CD14-positive monocyte (primary cell): Measurements from ENCODE around the gene GALNTL6. TPM values are rescaled to one million over a fixed set of nuclear protein-coding genes. Genes with fewer than 3 reads are reported as not detected.

Experiments
- DNase-seq, 3 donors: peaks; one replicate each; pipeline ENCODE4 v3.0.0-alpha.2; 2011 to 2022
- H2AFZ ChIP-seq: 2 replicates; pipeline ENCODE4 v1.6.0; 2012; ENCODE audit warnings: mild to moderate bottlenecking, low read depth, low read length, inconsistent platforms; ENCODE audit not compliant: insufficient read depth, poor library complexity, severe bottlenecking
- H3K27ac ChIP-seq, 2 donors: 1 replicate in 1 of 2; 2 replicates in 1 of 2; pipeline ENCODE4 v1.5.1; 2012 to 2013; ENCODE audit warnings: low read length in 2 of 2, control low read depth in 1 of 2, inconsistent platforms in 1 of 2, low read depth in 1 of 2, mild to moderate bottlenecking in 1 of 2
- H3K27me3 ChIP-seq, 2 donors: one replicate each; pipeline versions ENCODE4 v1.6.0 to v1.6.1; 2011 to 2013; ENCODE audit warnings: low read length in 2 of 2; ENCODE audit not compliant: control insufficient read depth in 2 of 2, insufficient read depth in 2 of 2
- H3K36me3 ChIP-seq, 2 donors: replicated peaks in 1 of 2; 1 replicate in 1 of 2; 2 replicates in 1 of 2; pipeline versions ENCODE4 v1.5.1 to v1.6.1; 2012 to 2013; ENCODE audit warnings: low read length in 2 of 2, control low read depth in 1 of 2, inconsistent platforms in 1 of 2, mild to moderate bottlenecking in 1 of 2; ENCODE audit not compliant: insufficient read depth in 2 of 2, control insufficient read depth in 1 of 2
- H3K4me1 ChIP-seq, 2 donors: 1 replicate in 1 of 2; 2 replicates in 1 of 2; pipeline versions ENCODE4 v1.5.1 to v1.6.1; 2012 to 2013; ENCODE audit warnings: low read length in 2 of 2, control low read depth in 1 of 2, inconsistent platforms in 1 of 2, mild to moderate bottlenecking in 1 of 2, moderate library complexity in 1 of 2; ENCODE audit not compliant: insufficient read depth in 2 of 2, control insufficient read depth in 1 of 2
- H3K4me2 ChIP-seq: replicated peaks from 2 replicates; pipeline ENCODE3; 2012; ENCODE audit warnings: low read length, moderate library complexity, mild to moderate bottlenecking; ENCODE audit not compliant: poor library complexity, severe bottlenecking; ENCODE audit errors: extremely low read depth
- H3K4me3 ChIP-seq, 3 experiments: fragments of 200-600 bp in 1 of 3; sonication (generic) in 1 of 3; replicated peaks in 1 of 3; 1 replicate in 2 of 3; 2 replicates in 1 of 3; pipeline ENCODE4 v1.5.1; 2011 to 2013; ENCODE audit warnings: low read length in 3 of 3, mild to moderate bottlenecking in 3 of 3, control low read depth in 2 of 3, low read depth in 2 of 3, inconsistent platforms in 1 of 3, moderate library complexity in 1 of 3
- H3K79me2 ChIP-seq: 2 replicates; pipeline ENCODE4 v1.6.0; 2012; ENCODE audit warnings: mild to moderate bottlenecking, control low read depth, inconsistent platforms, low read length, moderate library complexity; ENCODE audit not compliant: insufficient read depth
- H3K9ac ChIP-seq: 2 replicates; pipeline ENCODE4 v1.6.0; 2017; ENCODE audit warnings: low read length, mild to moderate bottlenecking; ENCODE audit not compliant: insufficient read depth, poor library complexity, severe bottlenecking
- H3K9me3 ChIP-seq, 2 donors: replicated peaks in 1 of 2; 1 replicate in 1 of 2; 2 replicates in 1 of 2; pipeline versions ENCODE4 v1.5.1 to v1.6.1; 2012 to 2013; ENCODE audit warnings: low read length in 2 of 2, control low read depth in 1 of 2; ENCODE audit not compliant: control insufficient read depth in 1 of 2, insufficient read depth in 1 of 2
- H4K20me1 ChIP-seq: 2 replicates; pipeline ENCODE4 v1.6.0; 2012; ENCODE audit warnings: mild to moderate bottlenecking, low read length, control low read depth, moderate library complexity; ENCODE audit not compliant: insufficient read depth
- H3K27ac Mint-ChIP-seq, 7 donors: one replicate each; pipeline ENCODE4 v1.8.0; 2020; ENCODE audit warnings: mild to moderate bottlenecking in 7 of 7, mixed read lengths in 7 of 7, moderate library complexity in 6 of 7, inconsistent platforms in 2 of 7
- H3K27me3 Mint-ChIP-seq, 3 donors: one replicate each; pipeline ENCODE4 v1.8.0; 2021 to 2022; ENCODE audit warnings: low read depth in 3 of 3, mild to moderate bottlenecking in 3 of 3, mixed read lengths in 3 of 3, moderate library complexity in 3 of 3, inconsistent platforms in 1 of 3
- H3K36me3 Mint-ChIP-seq, 2 donors: one replicate each; pipeline ENCODE4 v1.8.0; 2020; ENCODE audit warnings: mixed read lengths in 2 of 2, inconsistent platforms in 1 of 2, mild to moderate bottlenecking in 1 of 2
- H3K4me1 Mint-ChIP-seq: one replicate; pipeline ENCODE4 v1.8.0; 2020; ENCODE audit warnings: mild to moderate bottlenecking, mixed read lengths
- H3K4me3 Mint-ChIP-seq, 2 donors: one replicate each; pipeline ENCODE4 v1.8.0; 2020; ENCODE audit warnings: mild to moderate bottlenecking in 2 of 2, mixed read lengths in 2 of 2, moderate library complexity in 1 of 2
- H3K9me3 Mint-ChIP-seq, 7 donors: one replicate each; pipeline ENCODE4 v1.8.0; 2020 to 2022; ENCODE audit warnings: mixed read lengths in 7 of 7, mild to moderate bottlenecking in 6 of 7, moderate library complexity in 6 of 7, inconsistent platforms in 2 of 7
- WGBS: methylation state at CpG from one replicate; pipeline ENCODE4 v1.1.5; 2013; ENCODE audit warnings: missing lambda C conversion rate; ENCODE audit not compliant: insufficient coverage; 5-methylcytosine and 5-hydroxymethylcytosine counted together
- intact Hi-C, 2 donors: fragments of 100-400 bp; cut with micrococcal nuclease; formaldehyde crosslinking; loops; one replicate each; pipeline versions ENCODE4 v1.15.0 to v1.15.1; 2023
- polyA plus RNA-seq, 3 donors: library from polyadenylated mRNA; depleted of rRNA in 1 of 3; unstranded in 2 of 3; stranded (reverse) in 1 of 3; fragments of 300-500 nt in 2 of 3; fragments of >200 nt in 1 of 3; fragmentation: Illumina TruSeq in 2 of 3; gene quantifications; 1 replicate in 2 of 3; 2 replicates in 1 of 3; pipeline ENCODE4 v1.2.3, GENCODE V29; 2012 to 2021
- TF ChIP-seq, protein P1 (sequence below): fragments of 200-600 bp; IDR thresholded peaks from one replicate; pipeline ENCODE4 v1.8.0; 2022; ENCODE audit warnings: antibody characterized with exemption, mild to moderate bottlenecking

The GALNTL6 gene
- polyA plus RNA-seq, 3 donors: 0.05 TPM; not detected in 2

DNA sequence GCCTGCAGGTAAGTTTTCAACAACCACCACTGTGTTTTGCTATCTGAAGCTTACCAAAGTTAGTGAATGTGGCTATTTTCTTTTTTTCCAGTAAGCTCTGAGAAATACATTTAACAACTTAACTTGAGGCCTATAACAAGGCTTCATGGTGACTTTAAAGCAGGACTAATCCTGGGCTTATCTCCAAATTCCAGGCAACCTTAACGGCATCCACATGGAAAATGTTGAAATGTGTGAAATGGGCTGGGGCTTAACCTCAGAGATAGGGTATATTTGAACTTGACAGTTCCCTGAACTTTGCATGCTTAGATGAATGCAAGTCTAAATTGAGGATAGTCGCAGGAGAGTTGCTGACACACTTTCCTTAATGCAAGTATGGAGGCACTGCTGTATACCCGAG, 539.2 kb downstream of the GALNTL6 start:
- H3K4me1 Mint-ChIP-seq: no peaks in the 10 kb centered on the region
- H3K9me3 Mint-ChIP-seq: no peaks in the 10 kb centered on the region
- no peaks in the 10 kb centered on the region for H4K20me1 ChIP-seq
- H3K9ac ChIP-seq: no peak overlapping the region
- H3K27me3 ChIP-seq: no peaks in the 10 kb centered on the region
- intact Hi-C loops: no loop called here
- DNase-seq: no peak
- H3K4me2 ChIP-seq: no peak overlapping the region
- TF ChIP-seq, protein P1, sequence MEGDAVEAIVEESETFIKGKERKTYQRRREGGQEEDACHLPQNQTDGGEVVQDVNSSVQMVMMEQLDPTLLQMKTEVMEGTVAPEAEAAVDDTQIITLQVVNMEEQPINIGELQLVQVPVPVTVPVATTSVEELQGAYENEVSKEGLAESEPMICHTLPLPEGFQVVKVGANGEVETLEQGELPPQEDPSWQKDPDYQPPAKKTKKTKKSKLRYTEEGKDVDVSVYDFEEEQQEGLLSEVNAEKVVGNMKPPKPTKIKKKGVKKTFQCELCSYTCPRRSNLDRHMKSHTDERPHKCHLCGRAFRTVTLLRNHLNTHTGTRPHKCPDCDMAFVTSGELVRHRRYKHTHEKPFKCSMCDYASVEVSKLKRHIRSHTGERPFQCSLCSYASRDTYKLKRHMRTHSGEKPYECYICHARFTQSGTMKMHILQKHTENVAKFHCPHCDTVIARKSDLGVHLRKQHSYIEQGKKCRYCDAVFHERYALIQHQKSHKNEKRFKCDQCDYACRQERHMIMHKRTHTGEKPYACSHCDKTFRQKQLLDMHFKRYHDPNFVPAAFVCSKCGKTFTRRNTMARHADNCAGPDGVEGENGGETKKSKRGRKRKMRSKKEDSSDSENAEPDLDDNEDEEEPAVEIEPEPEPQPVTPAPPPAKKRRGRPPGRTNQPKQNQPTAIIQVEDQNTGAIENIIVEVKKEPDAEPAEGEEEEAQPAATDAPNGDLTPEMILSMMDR: no peak
- H3K4me3 Mint-ChIP-seq: no peak overlapping the region
- WGBS: 85% methylated on average over 2 of the region's 3 CpGs
- H3K9me3 ChIP-seq: no peaks in the 10 kb centered on the region
- H2AFZ ChIP-seq: no peak overlapping the region
- H3K36me3 ChIP-seq: no peaks in the 10 kb centered on the region
- no peak overlapping the region for H3K27ac ChIP-seq
- no peaks in the 10 kb centered on the region for H3K4me1 ChIP-seq
- no peak overlapping the region for H3K27ac Mint-ChIP-seq
- no peaks in the 10 kb centered on the region for H3K79me2 ChIP-seq
- H3K36me3 Mint-ChIP-seq: no peaks in the 10 kb centered on the region
- H3K4me3 ChIP-seq: no peak overlapping the region
- H3K27me3 Mint-ChIP-seq: no peaks in the 10 kb centered on the region

DNA sequence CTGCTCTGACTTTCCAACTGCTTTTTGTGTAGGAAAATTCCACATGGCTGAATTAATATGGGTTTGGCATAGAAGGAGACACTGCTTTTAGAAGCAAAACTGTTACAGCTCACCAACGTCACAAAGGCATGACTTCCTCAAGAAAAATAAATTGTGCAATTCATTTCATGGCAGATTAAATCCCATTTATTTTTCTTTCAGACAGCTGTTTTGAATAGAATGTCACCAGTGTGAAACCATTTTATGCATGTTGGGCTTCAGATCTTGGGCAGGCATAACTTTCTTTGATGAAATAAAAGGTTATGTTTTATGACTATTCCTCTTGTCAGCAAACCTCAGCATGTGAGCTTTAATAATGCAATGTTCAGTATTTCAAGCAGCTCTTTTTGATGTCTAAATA, 542.8 kb downstream of the GALNTL6 start:
- intact Hi-C loops: no loop called here
- no peak overlapping the region for H3K4me3 Mint-ChIP-seq
- H3K4me3 ChIP-seq: no peak overlapping the region
- H3K27me3 Mint-ChIP-seq: no peaks in the 10 kb centered on the region
- H3K9me3 Mint-ChIP-seq: peaks cover 0 to 6% (median 0%) of the 10 kb centered on the region in 7 donors
- no peaks in the 10 kb centered on the region for H3K36me3 Mint-ChIP-seq
- no peak overlapping the region for H3K4me2 ChIP-seq
- H3K27ac Mint-ChIP-seq: no peak overlapping the region
- H3K9ac ChIP-seq: no peak overlapping the region
- H3K4me1 Mint-ChIP-seq: no peaks in the 10 kb centered on the region
- TF ChIP-seq, protein P1: no peak
- WGBS: no CpG with 5 or more reads among the region's 1 CpG
- no peak overlapping the region for H2AFZ ChIP-seq
- no peaks in the 10 kb centered on the region for H3K9me3 ChIP-seq
- H3K79me2 ChIP-seq: no peaks in the 10 kb centered on the region
- H4K20me1 ChIP-seq: no peaks in the 10 kb centered on the region
- no peaks in the 10 kb centered on the region for H3K27me3 ChIP-seq
- H3K36me3 ChIP-seq: no peaks in the 10 kb centered on the region
- no peak overlapping the region for H3K27ac ChIP-seq
- no peaks in the 10 kb centered on the region for H3K4me1 ChIP-seq
- DNase-seq: no peak
